Sigmoid colon (tissue), 7 donors: Measurements from ENCODE around the gene GLIS2. TPM values are rescaled to one million over a fixed set of nuclear protein-coding genes. Genes with fewer than 3 reads are reported as not detected.

Experiments
- DNase-seq: peaks from one replicate; pipeline ENCODE4 v3.0.0-alpha.2; 2019
- H3K27ac ChIP-seq, 4 donors: fragments of 200-600 bp; sonication (generic); one replicate each; pipeline ENCODE4 v1.5.1; 2016 to 2019; ENCODE audit warnings: mild to moderate bottlenecking in 1 of 4
- H3K27me3 ChIP-seq, 3 donors: fragments of 200-600 bp; sonication (generic); one replicate each; pipeline ENCODE4 v1.5.1; 2019; ENCODE audit warnings: mild to moderate bottlenecking in 1 of 3
- H3K36me3 ChIP-seq, 4 donors: fragments of 200-600 bp; sonication (generic); one replicate each; pipeline ENCODE4 v1.5.1; 2016 to 2019
- H3K4me1 ChIP-seq, 4 donors: fragments of 200-600 bp; sonication (generic); one replicate each; pipeline ENCODE4 v1.5.1; 2017 to 2019
- H3K4me3 ChIP-seq, 4 donors: fragments of 200-600 bp; sonication (generic); one replicate each; pipeline ENCODE4 v1.5.1; 2017 to 2019; ENCODE audit warnings: mild to moderate bottlenecking in 2 of 4, moderate library complexity in 1 of 4
- H3K9me3 ChIP-seq, 4 donors: fragments of 200-600 bp in 3 of 4; sonication (generic) in 3 of 4; one replicate each; pipeline versions ENCODE4 v1.5.1 to v1.6.1; 2013 to 2019
- CTCF ChIP-seq, 4 experiments: fragments of 450-650 bp in 3 of 4; fragments of 200-600 bp in 1 of 4; IDR thresholded peaks; one replicate each; pipeline ENCODE4 v1.5.1; 2016 to 2019; ENCODE audit warnings: antibody characterized with exemption in 4 of 4, mild to moderate bottlenecking in 3 of 4, moderate library complexity in 2 of 4
- EP300 ChIP-seq, 4 donors: sonication (generic); formaldehyde crosslinking; IDR thresholded peaks; one replicate each; pipeline ENCODE4 v1.6.1; 2017; ENCODE audit warnings: antibody characterized with exemption in 4 of 4
- POLR2A ChIP-seq, 2 donors: fragments of 450-650 bp; IDR thresholded peaks; one replicate each; pipeline ENCODE4 v1.6.1; 2016; ENCODE audit warnings: antibody characterized with exemption in 2 of 2, mild to moderate bottlenecking in 2 of 2, moderate library complexity in 2 of 2
- POLR2AphosphoS5 ChIP-seq, 4 donors: sonication (generic); formaldehyde crosslinking; IDR thresholded peaks; one replicate each; pipeline ENCODE4 v1.6.1; 2017; ENCODE audit warnings: antibody characterized with exemption in 4 of 4
- WGBS, 2 donors: extraction: QIAGEN DNeasy Blood & Tissue Kit; methylation state at CpG; one replicate each; pipeline ENCODE4 v1.1.7; 2013; 5-methylcytosine and 5-hydroxymethylcytosine counted together
- intact Hi-C: fragments of 100-400 bp; cut with DNase I; formaldehyde crosslinking; loops from one replicate; pipeline ENCODE4 v1.15.1; 2023
- polyA plus RNA-seq, 3 donors: library from polyadenylated mRNA; stranded (reverse); fragments of 200-250 nt; gene quantifications; one replicate each; pipeline ENCODE4 v1.2.3, GENCODE V29; 2013
- total RNA-seq, 4 donors: library from RNA; depleted of rRNA; stranded (reverse); fragments of >200 nt; gene quantifications; one replicate each; pipeline ENCODE4 v1.1.0, GENCODE V29; 2016
- donor health status: healthy with polysubstance abuse.
- donor health status: Bipolar disorder and iron deficiency.
- donor health status: healthy.

The GLIS2 gene
- total and polyA plus RNA-seq, 7 donors = 0.69 to 11.9 (median 5.4) TPM

- Histone ChIP-seq H3K36me3 (peaks cover 0 to 6% (median 0%) of the 10 kb centered on the region in 4 donors), H3K4me1 (peaks cover 0 to 27% (median 19%) of the 10 kb centered on the region in 4 donors), H3K27me3 (no peaks in the 10 kb centered on the region), H3K9me3 (no peaks in the 10 kb centered on the region), H3K4me3 (peak within 1 kb of the TSS; percentile 56 to 100 (median 78)), H3K27ac (peak within 1 kb of the TSS; percentile 80 to 90 (median 84))
- DNase-seq = peak; percentile 98
- 0 to 1% methylated on average over 81 of the region's 81 CpGs for WGBS, 2 donors
- TF ChIP-seq POLR2AphosphoS5 (IDR thresholded peaks at IDR 0.05) (peak; percentile 53 to 73 (median 66)), CTCF (IDR thresholded peaks at IDR 0.05) (no peak)
- intact Hi-C loops = no loop called here
These were observed 35.2 kb downstream of the GLIS2 start, which contains the start of gene PAM16 for GRCh38 chr16:4350787-4351659. Gene PAM16, minus strand, starts transcription at chr16:4351321. Its CDS starts 87 bp downstream, at chr16:4351234.

- H3K27ac ChIP-seq = peak overlapping the region in 3 of 4 donors; percentile 18 to 90 (median 86)
- DNase-seq = peak; percentile 61
- peaks cover 0 to 6% (median 0%) of the 10 kb centered on the region in 4 donors for H3K36me3 ChIP-seq
- no peak overlapping the region for H3K4me3 ChIP-seq
- TF ChIP-seq CTCF (IDR thresholded peaks at IDR 0.05) (no peak), POLR2AphosphoS5 (IDR thresholded peaks at IDR 0.05) (no peak), POLR2A (IDR thresholded peaks at IDR 0.05) (no peak), EP300 (IDR thresholded peaks at IDR 0.05) (no peak)
- no peaks in the 10 kb centered on the region for H3K27me3 ChIP-seq
- H3K9me3 ChIP-seq = no peaks in the 10 kb centered on the region
- intact Hi-C loops = no loop called here
- peaks cover 0 to 25% (median 19%) of the 10 kb centered on the region in 4 donors for H3K4me1 ChIP-seq
- 73 to 83% methylated on average over 7 of the region's 7 CpGs for WGBS, 2 donors
These were observed 36.0 kb downstream of the GLIS2 start for GRCh38 chr16:4351880-4352279.

GRCh38 chr16:4352843-4353242, 37.0 kb downstream of the GLIS2 start:
- TF ChIP-seq POLR2AphosphoS5 (IDR thresholded peaks at IDR 0.05) (no peak), EP300 (IDR thresholded peaks at IDR 0.05) (no peak), POLR2A (IDR thresholded peaks at IDR 0.05) (no peak), CTCF (IDR thresholded peaks at IDR 0.05) (no peak)
- no peaks in the 10 kb centered on the region for H3K9me3 ChIP-seq
- no peak overlapping the region for H3K27ac ChIP-seq
- DNase-seq = no peak
- 89 to 91% methylated on average over 5 of the region's 5 CpGs for WGBS, 2 donors
- H3K36me3 ChIP-seq = peaks cover 0 to 8% (median 3%) of the 10 kb centered on the region in 4 donors
- H3K4me3 ChIP-seq = no peak overlapping the region
- peaks cover 0 to 23% (median 17%) of the 10 kb centered on the region in 4 donors for H3K4me1 ChIP-seq
- intact Hi-C loops = no loop called here
- no peaks in the 10 kb centered on the region for H3K27me3 ChIP-seq

GRCh38 chr16:4353675-4354074, 37.8 kb downstream of the GLIS2 start:
- Histone ChIP-seq H3K4me3 (no peak overlapping the region), H3K27ac (no peak overlapping the region), H3K36me3 (peaks cover 0 to 14% (median 6%) of the 10 kb centered on the region in 4 donors), H3K4me1 (peaks cover 0 to 23% (median 15%) of the 10 kb centered on the region in 4 donors), H3K9me3 (no peaks in the 10 kb centered on the region), H3K27me3 (no peaks in the 10 kb centered on the region)
- DNase-seq = no peak
- intact Hi-C loops = no loop called here
- TF ChIP-seq POLR2A (IDR thresholded peaks at IDR 0.05) = no peak
- no peak for TF ChIP-seq POLR2AphosphoS5 (IDR thresholded peaks at IDR 0.05)
- TF ChIP-seq CTCF (IDR thresholded peaks at IDR 0.05) = no peak
- TF ChIP-seq EP300 (IDR thresholded peaks at IDR 0.05) = no peak
- 94 to 95% methylated on average over 4 of the region's 4 CpGs for WGBS, 2 donors
